HG02981 (cell line): ENCODE data around the gene WDR83.
"Not testable (repeated sequence)": the region's sequence is repeated elsewhere in the genome, so short reads cannot be mapped to it uniquely, and the experiment has no call there.

Source experiments
- ATAC-seq: cut with Tn5 transposase; IDR thresholded peaks from one replicate; pipeline ENCODE4 v1.9.1; 2021; ENCODE audit warnings: mild to moderate bottlenecking, moderate library complexity; ENCODE audit not compliant: unreplicated experiment

The WDR83 gene

GRCh38 chr19:12652219-12652618, 14.4 kb upstream of the WDR83 start:
- ATAC-seq = no peak

GRCh38 chr19:12655546-12655945, 11.1 kb upstream of the WDR83 start:
- ATAC-seq = no peak

DNA sequence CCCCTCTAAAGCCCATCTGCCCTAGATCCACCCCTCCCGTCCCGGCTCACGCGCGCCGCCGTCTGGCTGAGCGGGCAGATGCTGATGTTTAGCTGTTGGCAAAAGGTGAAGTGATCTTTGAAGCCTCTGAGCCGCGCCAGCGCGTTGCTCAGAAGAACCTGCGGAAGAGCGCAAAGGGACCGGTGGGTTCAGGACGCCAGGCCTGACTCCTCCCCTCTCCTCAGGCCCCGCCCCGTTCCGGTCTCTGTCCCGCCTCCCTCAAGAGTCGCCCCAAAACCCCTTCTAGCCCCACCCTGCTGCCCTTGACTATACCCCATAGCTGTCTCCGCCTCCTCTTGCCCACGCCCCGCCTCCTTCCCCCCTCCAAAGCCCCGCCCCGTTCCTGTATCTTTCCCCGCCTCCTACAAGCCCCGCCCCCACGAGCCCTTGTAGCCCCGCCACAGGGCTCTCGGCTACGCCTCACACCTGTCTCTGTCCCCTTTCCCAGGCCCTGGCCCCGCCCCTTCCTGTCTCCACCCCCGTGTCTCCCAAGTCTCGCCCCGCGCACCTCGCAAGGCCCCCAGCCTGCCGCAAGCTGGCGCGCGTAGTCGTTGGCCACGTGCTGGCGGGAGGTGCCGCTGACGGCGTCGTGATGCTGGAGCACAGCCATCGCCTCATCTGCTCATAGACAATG, 9.6 kb upstream of the WDR83 start:
- ATAC-seq = no peak

- no peak for ATAC-seq
Observed at GRCh38 chr19:12657966-12658365, 8.6 kb upstream of the WDR83 start.

GRCh38 chr19:12660980-12661379, 5.6 kb upstream of the WDR83 start:
- no peak for ATAC-seq

- no peak for ATAC-seq
Observed at GRCh38 chr19:12664406-12665280, 2.0 kb upstream of the WDR83 start.

GRCh38 chr19:12665281-12665573, 1.4 kb upstream of the WDR83 start:
- ATAC-seq = no peak

- ATAC-seq = no peak
Observed at GRCh38 chr19:12665671-12666264, 839 bp upstream of the WDR83 start.

DNA sequence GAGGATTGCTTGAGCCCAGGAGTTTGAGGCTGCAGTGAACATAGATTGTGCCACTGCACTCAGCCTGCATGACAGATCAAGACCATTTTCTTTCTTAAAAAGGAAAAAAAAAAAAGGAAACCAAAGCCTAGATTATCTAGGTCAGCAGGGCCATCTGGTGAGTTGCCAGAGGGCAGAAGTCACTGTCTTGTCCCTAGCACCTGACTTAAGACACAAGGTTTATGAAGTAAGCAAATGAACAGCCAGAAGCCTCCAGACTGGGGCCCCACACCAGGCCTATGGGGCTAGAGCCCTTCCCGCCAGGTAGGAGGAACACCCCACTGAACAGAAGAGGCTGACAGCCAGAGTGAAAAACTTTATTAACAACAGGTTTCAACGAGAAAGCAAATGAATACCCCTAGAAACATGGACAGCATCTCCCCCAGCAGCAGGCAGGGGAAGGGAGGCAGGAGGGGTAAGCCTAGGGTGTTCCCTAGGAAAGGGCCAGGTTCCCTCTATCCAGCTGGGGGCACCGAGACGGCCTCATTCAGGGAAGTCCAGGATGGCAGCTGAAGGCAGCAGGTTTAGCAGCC, 1.2 kb downstream of the WDR83 start:
- no peak for ATAC-seq

DNA sequence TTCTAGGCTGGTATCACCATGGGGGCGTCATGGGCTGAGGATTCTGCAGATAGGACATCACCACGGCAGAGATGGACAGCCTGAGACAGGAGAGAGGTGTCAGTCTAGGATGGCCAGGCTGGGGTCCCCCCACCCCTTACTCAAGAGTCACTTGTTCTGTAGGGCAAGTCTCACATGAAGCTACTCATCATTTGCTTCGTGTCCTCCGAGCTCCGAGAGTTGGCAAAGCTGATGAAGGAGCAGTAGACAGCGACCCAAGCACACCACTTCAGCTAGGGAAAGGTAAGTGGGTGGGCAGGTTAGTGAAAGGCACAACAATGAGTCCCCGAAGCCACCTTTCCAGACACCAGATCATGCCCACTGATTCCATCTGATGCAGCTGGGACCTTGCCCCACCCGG, 1.7 kb downstream of the WDR83 start:
- no peak for ATAC-seq

DNA sequence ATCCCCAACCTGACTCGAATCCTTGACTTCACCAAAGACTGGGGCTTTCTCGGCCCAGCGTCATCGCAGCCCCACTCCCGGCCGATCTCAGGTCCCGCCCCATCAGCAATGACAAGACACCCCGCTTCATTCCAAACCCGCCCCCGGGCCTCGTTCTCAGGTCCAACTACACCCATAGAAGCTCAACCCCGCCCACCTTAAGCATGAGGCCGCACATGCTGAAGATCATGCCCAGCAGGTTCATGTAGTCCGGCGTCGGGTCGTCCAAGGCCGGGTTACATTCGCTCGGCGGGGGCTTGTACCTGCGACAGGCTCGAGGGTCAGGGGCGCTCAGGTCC, 2.3 kb downstream of the WDR83 start:
- no peak for ATAC-seq

DNA sequence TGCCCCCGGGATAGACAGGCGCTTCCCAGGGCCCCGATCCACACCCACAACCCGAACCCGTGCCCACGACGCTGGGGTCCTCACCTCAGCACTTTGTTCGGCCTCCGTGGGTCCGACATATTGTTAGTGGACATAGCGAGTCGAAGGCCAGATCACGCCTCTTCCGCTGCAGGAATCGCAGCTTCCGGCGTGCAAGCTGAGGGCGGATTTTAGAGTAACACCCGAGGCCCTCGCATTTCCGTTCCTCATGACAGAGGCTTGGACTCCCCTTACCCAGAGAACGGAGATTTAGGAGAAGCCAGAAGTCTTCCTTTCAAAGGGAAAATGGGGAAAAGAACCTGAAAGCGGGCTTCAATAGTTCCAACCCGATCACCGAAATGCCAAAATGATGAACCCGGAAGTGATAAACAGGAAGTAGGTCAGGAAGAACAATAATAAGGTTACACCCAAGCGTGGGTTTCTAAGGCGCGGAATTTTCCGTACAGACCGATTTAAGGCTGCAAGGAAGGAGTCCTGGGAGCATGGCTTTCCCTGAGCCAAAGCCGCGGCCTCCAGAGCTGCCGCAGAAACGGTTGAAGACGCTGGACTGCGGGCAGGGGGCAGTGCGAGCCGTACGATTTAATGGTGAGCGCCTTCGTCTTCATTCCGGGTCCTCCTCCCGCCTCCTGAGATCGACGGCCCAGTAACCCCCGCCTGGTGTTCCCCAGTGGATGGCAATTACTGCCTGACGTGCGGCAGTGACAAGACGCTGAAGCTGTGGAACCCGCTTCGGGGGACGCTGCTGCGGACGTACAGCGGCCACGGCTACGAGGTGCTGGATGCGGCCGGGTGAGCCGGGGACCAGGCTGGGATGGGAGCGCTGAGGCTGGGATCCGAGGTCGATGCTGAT, 2.9 kb downstream of the WDR83 start:
- no peak for ATAC-seq

GRCh38 chr19:12670159-12670928, 3.7 kb downstream of the WDR83 start:
- ATAC-seq = no peak

- no peak for ATAC-seq
Observed at GRCh38 chr19:12672744-12673143, 6.1 kb downstream of the WDR83 start.

- ATAC-seq = no peak
Observed at GRCh38 chr19:12675399-12675798, 8.8 kb downstream of the WDR83 start.

- no peak for ATAC-seq
Observed at GRCh38 chr19:12675940-12676339, 9.3 kb downstream of the WDR83 start.

- no peak for ATAC-seq
Observed at GRCh38 chr19:12676384-12676792, 9.8 kb downstream of the WDR83 start.

- ATAC-seq = no peak
Observed at GRCh38 chr19:12676928-12677327, 10.3 kb downstream of the WDR83 start.

GRCh38 chr19:12678039-12678438, 11.4 kb downstream of the WDR83 start:
- not testable (repeated sequence) for ATAC-seq

- ATAC-seq = no peak
Observed at GRCh38 chr19:12680034-12680433, 13.4 kb downstream of the WDR83 start.
